ENCODE measurements around the gene ATXN3L. TPM values are rescaled to one million over a fixed set of nuclear protein-coding genes. Genes with fewer than 3 reads are reported as not detected.

ATXN3L gene
- polyA plus RNA-seq, 2 donors = not detected

DNA sequence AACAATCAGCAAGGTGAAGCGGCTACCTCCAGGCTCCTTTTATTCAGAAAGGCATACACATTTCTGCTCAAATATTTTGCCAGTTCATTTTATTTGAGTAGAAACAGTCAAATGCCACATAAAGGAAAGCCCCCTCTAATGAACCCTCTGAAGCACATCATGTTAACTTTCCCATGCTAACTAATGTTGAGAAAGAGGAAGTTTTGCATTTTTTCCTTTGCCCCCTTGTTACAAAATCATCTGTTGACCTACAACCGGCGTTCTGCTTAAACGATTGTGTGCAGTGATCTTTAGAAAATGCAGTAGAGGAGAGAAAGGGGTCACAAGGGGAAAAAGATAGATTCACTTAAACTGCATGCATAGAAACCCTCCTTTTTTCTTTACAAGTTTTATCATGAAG lies 25.2 kb upstream of the ATXN3L start:
- no peaks in the 10 kb centered on the region for H3K4me1 ChIP-seq (ENCODE audit: control insufficient read depth in 2 of 2, insufficient read depth in 2 of 2, low read length in 1 of 2)
- no peaks in the 10 kb centered on the region for H3K36me3 ChIP-seq (ENCODE audit: control insufficient read depth in 2 of 2, insufficient read depth in 2 of 2, low read length in 1 of 2)
- WGBS, 2 donors = 84 to 88% methylated on average over 4 of the region's 4 CpGs
- H3K27me3 ChIP-seq (ENCODE audit: control insufficient read depth in 1 of 2, insufficient read depth in 2 of 2, low read length in 2 of 2) = no peaks in the 10 kb centered on the region
- H3K9me3 ChIP-seq (ENCODE audit: control insufficient read depth in 2 of 2, insufficient read depth in 1 of 2, low read depth in 1 of 2, low read length in 1 of 2) = peaks cover 0 to 3% of the 10 kb centered on the region in 2 donors
- no peak overlapping the region for H3K27ac ChIP-seq (ENCODE audit: low read depth in 2 of 2, low read length in 1 of 2)
- H3K4me3 ChIP-seq (ENCODE audit: low read depth in 1 of 2, low read length in 2 of 2) = no peak overlapping the region

DNA sequence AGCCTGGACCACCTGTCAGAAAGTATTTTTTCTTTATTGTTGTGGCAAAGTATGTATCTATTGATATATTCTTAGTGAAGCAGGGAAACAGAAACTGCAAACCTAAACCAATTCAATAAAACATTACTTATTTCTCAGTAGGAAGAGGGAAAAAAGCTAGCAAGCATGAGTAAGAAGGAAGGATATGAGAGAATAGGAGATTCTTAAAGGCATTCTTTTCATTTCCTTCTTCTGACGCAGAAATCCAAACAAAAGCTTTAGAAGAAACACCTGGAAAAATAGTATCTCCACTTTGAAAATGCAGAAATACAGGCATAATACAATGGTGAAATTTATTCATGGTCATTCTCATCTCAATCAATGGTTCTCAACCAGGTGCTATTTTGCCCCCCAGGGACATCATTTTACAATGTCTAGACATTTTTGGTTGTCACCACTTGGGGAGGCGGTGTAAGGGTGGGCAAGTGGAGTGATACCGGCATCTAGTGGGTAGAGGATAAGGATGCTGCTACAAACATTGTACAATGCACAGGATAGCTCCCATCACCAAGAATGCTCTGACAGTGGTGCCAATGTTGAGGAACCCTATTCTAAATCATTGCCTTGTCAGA lies 21.7 kb upstream of the ATXN3L start:
- H3K27ac ChIP-seq (ENCODE audit: low read depth in 2 of 2, low read length in 1 of 2) = no peak overlapping the region
- H3K4me1 ChIP-seq (ENCODE audit: control insufficient read depth in 2 of 2, insufficient read depth in 2 of 2, low read length in 1 of 2) = no peaks in the 10 kb centered on the region
- no peaks in the 10 kb centered on the region for H3K9me3 ChIP-seq (ENCODE audit: control insufficient read depth in 2 of 2, insufficient read depth in 1 of 2, low read depth in 1 of 2, low read length in 1 of 2)
- no peaks in the 10 kb centered on the region for H3K36me3 ChIP-seq (ENCODE audit: control insufficient read depth in 2 of 2, insufficient read depth in 2 of 2, low read length in 1 of 2)
- WGBS, 2 donors = 86 to 87% methylated on average over 3 of the region's 3 CpGs
- peaks cover 0 to 3% of the 10 kb centered on the region in 2 donors for H3K27me3 ChIP-seq (ENCODE audit: control insufficient read depth in 1 of 2, insufficient read depth in 2 of 2, low read length in 2 of 2)
- H3K4me3 ChIP-seq (ENCODE audit: low read depth in 1 of 2, low read length in 2 of 2) = no peak overlapping the region

DNA sequence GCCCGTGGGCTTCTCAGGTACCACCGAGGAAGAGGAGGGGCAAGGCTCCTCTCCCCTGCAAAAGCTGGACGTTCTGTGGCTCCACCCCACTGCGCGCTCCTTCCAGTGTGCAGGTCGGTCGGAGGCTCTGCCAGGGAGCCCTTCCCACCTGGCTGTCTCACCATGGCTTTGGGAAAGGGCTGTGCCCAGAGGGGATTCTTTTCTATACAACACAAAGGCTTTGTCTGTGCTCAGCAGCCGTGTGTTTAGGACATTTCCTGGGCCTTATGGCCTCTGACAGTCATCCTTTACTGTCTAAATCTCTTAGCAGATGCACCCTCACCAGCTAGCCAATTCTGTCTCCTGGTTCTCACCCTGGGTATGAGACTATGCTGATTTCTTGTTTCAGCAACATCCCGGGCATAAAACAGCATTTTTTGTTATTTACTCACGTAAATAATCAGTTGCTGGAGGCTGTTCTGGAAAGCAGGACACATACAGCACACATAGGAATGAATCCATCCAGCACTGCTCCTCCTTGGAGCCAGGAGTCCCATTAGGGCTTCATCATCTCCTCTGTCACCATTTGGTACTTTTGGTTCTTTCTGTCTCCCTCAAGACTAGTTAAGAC lies 20.4 kb upstream of the ATXN3L start:
- Histone ChIP-seq H3K27me3 (ENCODE audit: control insufficient read depth in 1 of 2, insufficient read depth in 2 of 2, low read length in 2 of 2) (peaks cover 0 to 3% of the 10 kb centered on the region in 2 donors), H3K9me3 (ENCODE audit: control insufficient read depth in 2 of 2, insufficient read depth in 1 of 2, low read depth in 1 of 2, low read length in 1 of 2) (no peaks in the 10 kb centered on the region), H3K4me3 (ENCODE audit: low read depth in 1 of 2, low read length in 2 of 2) (no peak overlapping the region), H3K36me3 (ENCODE audit: control insufficient read depth in 2 of 2, insufficient read depth in 2 of 2, low read length in 1 of 2) (no peaks in the 10 kb centered on the region), H3K27ac (ENCODE audit: low read depth in 2 of 2, low read length in 1 of 2) (no peak overlapping the region), H3K4me1 (ENCODE audit: control insufficient read depth in 2 of 2, insufficient read depth in 2 of 2, low read length in 1 of 2) (no peaks in the 10 kb centered on the region)
- WGBS, 2 donors = 74 to 77% methylated on average over 10 of the region's 10 CpGs

DNA sequence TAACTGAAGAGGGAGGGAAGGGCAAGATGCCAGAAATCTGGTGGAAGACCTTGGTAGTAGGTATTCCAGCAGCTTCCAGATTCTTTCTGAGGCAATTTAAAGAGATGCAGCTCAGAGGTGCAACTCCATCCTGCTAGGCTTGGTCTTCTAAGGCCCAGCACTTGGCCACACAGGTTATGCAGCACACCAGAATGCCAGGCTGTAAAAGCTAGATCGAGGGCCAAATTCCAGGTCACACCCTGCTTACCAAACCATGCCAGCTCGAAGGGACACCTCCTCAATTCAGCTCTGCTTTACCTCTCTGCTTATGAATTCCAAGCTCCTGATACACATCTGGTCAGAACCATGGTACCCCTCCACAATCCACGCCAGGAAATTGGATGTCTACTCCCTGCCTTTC lies 19.8 kb upstream of the ATXN3L start:
- no peaks in the 10 kb centered on the region for H3K9me3 ChIP-seq (ENCODE audit: control insufficient read depth in 2 of 2, insufficient read depth in 1 of 2, low read depth in 1 of 2, low read length in 1 of 2)
- 52 to 79% methylated on average over 3 of the region's 3 CpGs for WGBS, 2 donors
- H3K27me3 ChIP-seq (ENCODE audit: control insufficient read depth in 1 of 2, insufficient read depth in 2 of 2, low read length in 2 of 2) = peaks cover 0 to 3% of the 10 kb centered on the region in 2 donors
- no peak overlapping the region for H3K27ac ChIP-seq (ENCODE audit: low read depth in 2 of 2, low read length in 1 of 2)
- H3K36me3 ChIP-seq (ENCODE audit: control insufficient read depth in 2 of 2, insufficient read depth in 2 of 2, low read length in 1 of 2) = no peaks in the 10 kb centered on the region
- H3K4me3 ChIP-seq (ENCODE audit: low read depth in 1 of 2, low read length in 2 of 2) = no peak overlapping the region
- no peaks in the 10 kb centered on the region for H3K4me1 ChIP-seq (ENCODE audit: control insufficient read depth in 2 of 2, insufficient read depth in 2 of 2, low read length in 1 of 2)

DNA sequence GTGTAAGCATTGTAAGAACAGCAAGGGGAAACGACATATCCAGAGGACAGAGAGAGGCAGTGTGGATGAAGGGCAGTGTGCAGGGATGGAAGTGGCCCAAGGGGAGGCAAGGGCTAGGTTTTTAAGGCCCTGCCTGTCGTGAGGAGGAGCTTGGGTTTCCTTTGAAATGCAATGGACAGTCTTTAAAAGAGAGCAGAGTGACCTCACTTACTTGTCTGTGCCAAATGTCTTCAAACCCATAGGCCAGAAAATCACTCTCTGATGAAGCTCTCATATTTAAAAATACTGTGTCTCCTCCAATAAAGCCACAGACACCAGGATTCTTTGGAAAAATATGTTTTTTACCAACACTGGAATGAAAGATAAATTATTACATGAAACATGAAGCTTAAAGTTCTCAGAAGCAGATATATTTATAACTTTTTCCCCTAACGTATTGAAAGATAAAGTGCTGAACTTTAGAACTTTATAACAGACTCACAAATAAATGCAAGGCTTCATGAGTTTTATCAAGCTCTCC lies 19.2 kb upstream of the ATXN3L start:
- Histone ChIP-seq H3K27me3 (ENCODE audit: control insufficient read depth in 1 of 2, insufficient read depth in 2 of 2, low read length in 2 of 2) (peaks cover 0 to 3% of the 10 kb centered on the region in 2 donors), H3K9me3 (ENCODE audit: control insufficient read depth in 2 of 2, insufficient read depth in 1 of 2, low read depth in 1 of 2, low read length in 1 of 2) (no peaks in the 10 kb centered on the region), H3K27ac (ENCODE audit: low read depth in 2 of 2, low read length in 1 of 2) (no peak overlapping the region), H3K4me1 (ENCODE audit: control insufficient read depth in 2 of 2, insufficient read depth in 2 of 2, low read length in 1 of 2) (no peaks in the 10 kb centered on the region), H3K36me3 (ENCODE audit: control insufficient read depth in 2 of 2, insufficient read depth in 2 of 2, low read length in 1 of 2) (no peaks in the 10 kb centered on the region), H3K4me3 (ENCODE audit: low read depth in 1 of 2, low read length in 2 of 2) (no peak overlapping the region)
- WGBS, 2 donors = 60 to 79% methylated on average over 3 of the region's 3 CpGs

DNA sequence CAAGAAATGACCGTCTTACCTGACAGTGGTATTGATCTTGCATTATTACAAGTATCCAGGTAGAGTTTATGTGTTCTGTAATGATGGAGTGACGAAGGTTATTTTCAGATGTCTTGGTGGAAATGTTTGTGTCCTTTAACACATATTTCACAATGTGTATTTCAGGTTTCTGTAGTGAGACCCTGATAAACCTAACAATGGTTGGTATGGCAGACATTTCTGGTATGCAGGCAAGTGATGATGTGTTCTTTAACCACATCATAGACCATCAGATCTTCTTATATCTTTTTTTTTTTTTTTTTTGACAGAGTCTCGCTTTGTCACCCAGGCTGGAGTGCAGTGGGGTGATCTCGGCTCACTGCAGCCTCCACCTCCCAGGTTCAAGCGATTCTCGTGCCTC lies 14.6 kb upstream of the ATXN3L start:
- no peaks in the 10 kb centered on the region for H3K4me1 ChIP-seq (ENCODE audit: control insufficient read depth in 2 of 2, insufficient read depth in 2 of 2, low read length in 1 of 2)
- H3K9me3 ChIP-seq (ENCODE audit: control insufficient read depth in 2 of 2, insufficient read depth in 1 of 2, low read depth in 1 of 2, low read length in 1 of 2) = no peaks in the 10 kb centered on the region
- no peak overlapping the region for H3K4me3 ChIP-seq (ENCODE audit: low read depth in 1 of 2, low read length in 2 of 2)
- H3K36me3 ChIP-seq (ENCODE audit: control insufficient read depth in 2 of 2, insufficient read depth in 2 of 2, low read length in 1 of 2) = no peaks in the 10 kb centered on the region
- H3K27ac ChIP-seq (ENCODE audit: low read depth in 2 of 2, low read length in 1 of 2) = no peak overlapping the region
- 87 to 95% methylated on average over 6 of the region's 6 CpGs for WGBS, 2 donors
- peaks cover 0 to 3% of the 10 kb centered on the region in 2 donors for H3K27me3 ChIP-seq (ENCODE audit: control insufficient read depth in 1 of 2, insufficient read depth in 2 of 2, low read length in 2 of 2)

DNA sequence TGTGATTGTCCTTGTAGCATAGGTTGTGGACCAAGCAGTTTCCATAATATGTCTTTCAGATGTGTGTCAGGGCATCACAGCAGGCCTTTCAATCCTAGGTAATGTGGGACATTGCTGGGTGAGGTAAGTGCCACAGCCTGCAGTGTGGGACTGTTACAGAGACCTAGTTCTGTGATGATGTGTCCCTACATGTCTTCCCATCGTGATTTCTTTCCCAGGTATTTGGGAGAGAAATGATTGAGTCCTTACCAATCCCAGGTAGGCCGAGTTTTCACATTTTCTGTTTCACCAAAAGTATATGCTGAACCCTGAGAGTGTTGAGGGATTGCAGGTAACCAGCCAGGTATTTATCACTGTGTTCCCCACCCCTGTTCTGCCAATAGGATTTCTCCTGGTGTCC lies 10.6 kb upstream of the ATXN3L start:
- no peaks in the 10 kb centered on the region for H3K27me3 ChIP-seq (ENCODE audit: control insufficient read depth in 1 of 2, insufficient read depth in 2 of 2, low read length in 2 of 2)
- H3K9me3 ChIP-seq (ENCODE audit: control insufficient read depth in 2 of 2, insufficient read depth in 1 of 2, low read depth in 1 of 2, low read length in 1 of 2) = no peaks in the 10 kb centered on the region
- no peak overlapping the region for H3K27ac ChIP-seq (ENCODE audit: low read depth in 2 of 2, low read length in 1 of 2)
- 57 to 74% methylated on average over 2 of the region's 2 CpGs for WGBS, 2 donors
- no peaks in the 10 kb centered on the region for H3K36me3 ChIP-seq (ENCODE audit: control insufficient read depth in 2 of 2, insufficient read depth in 2 of 2, low read length in 1 of 2)
- no peaks in the 10 kb centered on the region for H3K4me1 ChIP-seq (ENCODE audit: control insufficient read depth in 2 of 2, insufficient read depth in 2 of 2, low read length in 1 of 2)
- no peak overlapping the region for H3K4me3 ChIP-seq (ENCODE audit: low read depth in 1 of 2, low read length in 2 of 2)

DNA sequence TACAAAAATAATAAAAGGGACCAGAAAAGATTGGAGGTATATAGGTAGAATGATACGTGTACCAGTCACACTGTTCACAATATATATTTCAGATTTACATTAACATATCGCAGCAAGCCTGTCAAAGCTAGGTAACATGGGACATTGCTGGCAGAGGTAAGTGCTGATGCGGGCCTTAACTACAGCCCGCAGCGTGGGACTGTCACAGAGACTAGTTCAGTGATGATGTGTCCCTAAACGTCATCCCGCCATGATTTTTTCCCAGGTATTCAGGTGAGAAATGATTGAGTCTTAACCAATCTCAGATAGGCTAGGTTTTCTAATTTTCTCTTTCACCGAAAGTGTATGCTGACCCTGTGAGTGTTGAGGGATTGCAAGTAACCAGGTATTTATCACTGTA lies 7.8 kb upstream of the ATXN3L start:
- H3K9me3 ChIP-seq (ENCODE audit: control insufficient read depth in 2 of 2, insufficient read depth in 1 of 2, low read depth in 1 of 2, low read length in 1 of 2) = no peaks in the 10 kb centered on the region
- no peaks in the 10 kb centered on the region for H3K4me1 ChIP-seq (ENCODE audit: control insufficient read depth in 2 of 2, insufficient read depth in 2 of 2, low read length in 1 of 2)
- no peaks in the 10 kb centered on the region for H3K36me3 ChIP-seq (ENCODE audit: control insufficient read depth in 2 of 2, insufficient read depth in 2 of 2, low read length in 1 of 2)
- WGBS, 2 donors = 93 to 94% methylated on average over 8 of the region's 8 CpGs
- H3K27me3 ChIP-seq (ENCODE audit: control insufficient read depth in 1 of 2, insufficient read depth in 2 of 2, low read length in 2 of 2) = peaks cover 0 to 5% of the 10 kb centered on the region in 2 donors
- H3K27ac ChIP-seq (ENCODE audit: low read depth in 2 of 2, low read length in 1 of 2) = no peak overlapping the region
- H3K4me3 ChIP-seq (ENCODE audit: low read depth in 1 of 2, low read length in 2 of 2) = no peak overlapping the region

DNA sequence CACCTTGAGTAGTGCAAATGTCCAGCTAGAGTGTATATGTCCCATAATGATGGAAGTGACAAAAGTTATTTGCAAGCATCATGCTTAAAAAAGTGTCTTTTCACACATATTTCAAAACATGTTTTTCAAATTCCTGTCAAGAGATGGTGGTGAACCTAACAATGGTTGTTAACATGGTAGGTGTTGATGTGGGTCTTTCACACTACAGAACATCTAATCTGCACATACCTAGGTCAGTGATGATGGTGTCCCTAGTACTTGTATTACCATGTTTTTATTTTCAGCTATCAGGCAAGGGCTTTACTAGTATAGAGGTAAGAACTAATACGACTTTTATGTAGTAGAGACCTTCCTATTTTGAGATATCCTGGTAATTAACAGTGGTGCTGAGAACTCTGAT lies 3.4 kb upstream of the ATXN3L start:
- H3K9me3 ChIP-seq (ENCODE audit: control insufficient read depth in 2 of 2, insufficient read depth in 1 of 2, low read depth in 1 of 2, low read length in 1 of 2) = no peaks in the 10 kb centered on the region
- 79 to 84% methylated on average over 1 of the region's 1 CpG for WGBS, 2 donors

DNA sequence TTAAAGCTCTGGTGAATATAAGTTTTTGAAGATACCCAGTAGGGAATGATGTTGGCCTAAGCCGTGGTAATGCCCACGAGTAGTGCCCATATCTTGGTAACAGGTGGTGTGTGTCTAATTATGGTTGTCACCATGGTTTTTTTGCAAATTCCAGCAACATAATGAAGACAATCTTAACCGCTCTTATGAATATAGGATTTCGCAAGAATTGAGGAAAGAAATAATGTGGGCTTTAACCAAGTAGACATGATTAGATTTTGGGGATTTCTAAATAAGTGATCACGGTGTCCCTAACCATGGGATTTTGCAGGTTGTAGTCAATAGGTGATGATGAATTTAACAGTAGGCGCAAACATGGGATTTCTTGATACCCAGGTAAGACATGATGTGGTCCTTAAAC lies 2.5 kb downstream of the ATXN3L start:
- H3K9me3 ChIP-seq (ENCODE audit: control insufficient read depth in 2 of 2, insufficient read depth in 1 of 2, low read depth in 1 of 2, low read length in 1 of 2) = no peaks in the 10 kb centered on the region
- no peak overlapping the region for H3K4me3 ChIP-seq (ENCODE audit: low read depth in 1 of 2, low read length in 2 of 2)
- no peaks in the 10 kb centered on the region for H3K36me3 ChIP-seq (ENCODE audit: control insufficient read depth in 2 of 2, insufficient read depth in 2 of 2, low read length in 1 of 2)
- no peaks in the 10 kb centered on the region for H3K27me3 ChIP-seq (ENCODE audit: control insufficient read depth in 1 of 2, insufficient read depth in 2 of 2, low read length in 2 of 2)
- no peaks in the 10 kb centered on the region for H3K4me1 ChIP-seq (ENCODE audit: control insufficient read depth in 2 of 2, insufficient read depth in 2 of 2, low read length in 1 of 2)
- H3K27ac ChIP-seq (ENCODE audit: low read depth in 2 of 2, low read length in 1 of 2) = no peak overlapping the region
- 94 to 97% methylated on average over 6 of the region's 6 CpGs for WGBS, 2 donors

More for the DNA sequence above, 3.4 kb upstream of the ATXN3L start:
- Histone ChIP-seq H3K27me3 (ENCODE audit: control insufficient read depth in 1 of 2, insufficient read depth in 2 of 2, low read length in 2 of 2) (peaks cover 0 to 5% of the 10 kb centered on the region in 2 donors), H3K4me1 (ENCODE audit: control insufficient read depth in 2 of 2, insufficient read depth in 2 of 2, low read length in 1 of 2) (no peaks in the 10 kb centered on the region), H3K4me3 (ENCODE audit: low read depth in 1 of 2, low read length in 2 of 2) (no peak overlapping the region), H3K36me3 (ENCODE audit: control insufficient read depth in 2 of 2, insufficient read depth in 2 of 2, low read length in 1 of 2) (no peaks in the 10 kb centered on the region), H3K27ac (ENCODE audit: low read depth in 2 of 2, low read length in 1 of 2) (no peak overlapping the region)
